GM19328 (cell line): ENCODE data around the gene ABTB2.

Source experiments
- ATAC-seq: cut with Tn5 transposase; IDR thresholded peaks from one replicate; pipeline ENCODE4 v1.9.1; 2021; ENCODE audit warnings: mild to moderate bottlenecking, moderate library complexity; ENCODE audit not compliant: unreplicated experiment

ABTB2 gene

GRCh38 chr11:34363363-34364084 is 5.7 kb upstream of the ABTB2 start:
- no peak for ATAC-seq

GRCh38 chr11:34360046-34360445 is 2.2 kb upstream of the ABTB2 start:
- ATAC-seq: no peak

- ATAC-seq: no peak
Observed at GRCh38 chr11:34359548-34359891, 1.7 kb upstream of the ABTB2 start.

- ATAC-seq: no peak
Observed at GRCh38 chr11:34358728-34359547, 1.1 kb upstream of the ABTB2 start.

- ATAC-seq: peak; percentile 2
Observed at GRCh38 chr11:34358258-34358727, 483 bp upstream of the ABTB2 start.

- no peak for ATAC-seq
Observed at GRCh38 chr11:34356913-34357700, 703 bp downstream of the ABTB2 start.

- ATAC-seq: no peak
Observed at GRCh38 chr11:34356576-34356912, 1.3 kb downstream of the ABTB2 start.

GRCh38 chr11:34356130-34356529 is 1.7 kb downstream of the ABTB2 start:
- no peak for ATAC-seq

GRCh38 chr11:34355726-34356125 is 2.1 kb downstream of the ABTB2 start:
- ATAC-seq: no peak

GRCh38 chr11:34354782-34355181 is 3.0 kb downstream of the ABTB2 start:
- no peak for ATAC-seq

GRCh38 chr11:34353881-34354280 is 3.9 kb downstream of the ABTB2 start:
- ATAC-seq: no peak

- ATAC-seq: no peak
Observed at GRCh38 chr11:34351687-34352469, 5.9 kb downstream of the ABTB2 start.

- ATAC-seq: no peak
Observed at GRCh38 chr11:34351051-34351450, 6.8 kb downstream of the ABTB2 start.

GRCh38 chr11:34349882-34350281 is 7.9 kb downstream of the ABTB2 start:
- ATAC-seq: no peak

- ATAC-seq: no peak
Observed at GRCh38 chr11:34348919-34349318, 8.9 kb downstream of the ABTB2 start.

- ATAC-seq: no peak
Observed at GRCh38 chr11:34348096-34348495, 9.7 kb downstream of the ABTB2 start.

GRCh38 chr11:34346551-34346950 is 11.3 kb downstream of the ABTB2 start:
- no peak for ATAC-seq

- no peak for ATAC-seq
Observed at GRCh38 chr11:34345991-34346480, 11.8 kb downstream of the ABTB2 start.

- ATAC-seq: no peak
Observed at GRCh38 chr11:34345540-34345876, 12.3 kb downstream of the ABTB2 start.

- ATAC-seq: no peak
Observed at GRCh38 chr11:34344768-34345539, 12.9 kb downstream of the ABTB2 start.
